ENCODE measurements around the gene STK17A. TPM values are rescaled to one million over a fixed set of nuclear protein-coding genes. Genes with fewer than 3 reads are reported as not detected.

Gene STK17A
- total and polyA plus RNA-seq, 2 donors (not counting 1 experiment from before 2014, with no cell fraction given), result 46.8 to 53.2 TPM

DNA sequence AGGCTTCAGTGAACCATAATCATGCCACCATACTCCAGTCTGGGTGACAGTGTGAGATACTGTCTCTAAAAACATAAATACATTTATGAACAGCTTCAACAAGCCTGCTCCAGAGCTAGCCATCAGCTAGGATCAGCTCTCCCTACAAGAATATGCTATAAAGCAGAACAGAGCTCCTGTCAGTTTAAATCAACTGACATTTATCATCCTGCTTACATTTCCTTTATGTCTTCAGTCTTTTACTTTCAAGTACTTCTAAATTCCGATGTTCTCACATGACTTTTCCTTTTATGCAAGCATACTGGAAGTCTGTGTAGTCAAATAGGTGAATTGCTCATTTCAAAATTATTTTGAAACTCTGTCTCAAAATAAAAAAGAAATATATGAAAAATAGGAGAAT is 81.8 kb downstream of the STK17A start:
- Histone ChIP-seq H3K36me3 (ENCODE audit: control insufficient read depth, insufficient read depth, low read length) (no peaks in the 10 kb centered on the region), H3K4me2 (ENCODE audit: extremely low read depth, insufficient read depth, low read length) (no peak overlapping the region), H3K9me3 (ENCODE audit: control insufficient read depth, insufficient read depth, low read depth, low read length) (no peaks in the 10 kb centered on the region), H3K4me3 (replicated peaks in 1 of 4; ENCODE audit: control extremely low read depth in 1 of 4, insufficient read depth in 1 of 4, low read depth in 3 of 4, low read length in 4 of 4) (no peak overlapping the region), H3K27ac (ENCODE audit: insufficient read depth, low read length) (no peak overlapping the region), H3K27me3 (ENCODE audit: control insufficient read depth, insufficient read depth, low read length) (no peaks in the 10 kb centered on the region), H3K79me2 (ENCODE audit: control insufficient read depth, insufficient read depth, low read length) (peaks cover 8% of the 10 kb centered on the region), H4K20me1 (ENCODE audit: control insufficient read depth, extremely low read depth, insufficient read depth, low read length) (no peaks in the 10 kb centered on the region), H2AFZ (ENCODE audit: low read length) (no peak overlapping the region), H3K4me1 (ENCODE audit: control insufficient read depth, extremely low read depth, insufficient read depth, low read length) (peaks cover 2% of the 10 kb centered on the region), H3K9ac (ENCODE audit: insufficient read depth, low read length) (no peak overlapping the region)
- TF ChIP-seq EZH2 (IDR thresholded peaks at IDR 0.05; ENCODE audit: low read length, missing control alignments), result no peak
- no peak for DNase-seq (ENCODE audit: low read depth in 2 of 2)

DNA sequence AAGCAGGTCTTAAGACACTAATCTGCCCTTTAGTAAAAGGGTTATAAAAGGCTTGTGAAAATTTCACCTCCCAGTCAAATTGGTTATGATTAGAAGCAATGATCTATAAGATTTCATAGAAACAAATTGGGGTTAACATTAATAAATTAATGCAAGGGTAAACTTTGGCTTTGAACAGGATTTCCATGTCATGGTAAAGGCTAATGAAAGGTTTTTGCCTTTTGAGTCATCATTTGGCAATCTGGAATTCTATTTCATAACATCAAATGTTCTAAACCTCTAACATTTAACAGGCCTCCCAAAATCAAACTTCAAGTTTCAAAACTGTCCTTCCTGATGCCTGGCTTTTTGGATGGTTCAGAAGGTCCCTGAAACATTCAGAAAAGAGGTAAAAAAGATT is 84.0 kb downstream of the STK17A start:
- Histone ChIP-seq H3K79me2 (ENCODE audit: control insufficient read depth, insufficient read depth, low read length) (peaks cover 18% of the 10 kb centered on the region), H3K27ac (ENCODE audit: insufficient read depth, low read length) (no peak overlapping the region)
- no peak for TF ChIP-seq EZH2 (IDR thresholded peaks at IDR 0.05; ENCODE audit: low read length, missing control alignments)
- TF ChIP-seq, protein P1, sequence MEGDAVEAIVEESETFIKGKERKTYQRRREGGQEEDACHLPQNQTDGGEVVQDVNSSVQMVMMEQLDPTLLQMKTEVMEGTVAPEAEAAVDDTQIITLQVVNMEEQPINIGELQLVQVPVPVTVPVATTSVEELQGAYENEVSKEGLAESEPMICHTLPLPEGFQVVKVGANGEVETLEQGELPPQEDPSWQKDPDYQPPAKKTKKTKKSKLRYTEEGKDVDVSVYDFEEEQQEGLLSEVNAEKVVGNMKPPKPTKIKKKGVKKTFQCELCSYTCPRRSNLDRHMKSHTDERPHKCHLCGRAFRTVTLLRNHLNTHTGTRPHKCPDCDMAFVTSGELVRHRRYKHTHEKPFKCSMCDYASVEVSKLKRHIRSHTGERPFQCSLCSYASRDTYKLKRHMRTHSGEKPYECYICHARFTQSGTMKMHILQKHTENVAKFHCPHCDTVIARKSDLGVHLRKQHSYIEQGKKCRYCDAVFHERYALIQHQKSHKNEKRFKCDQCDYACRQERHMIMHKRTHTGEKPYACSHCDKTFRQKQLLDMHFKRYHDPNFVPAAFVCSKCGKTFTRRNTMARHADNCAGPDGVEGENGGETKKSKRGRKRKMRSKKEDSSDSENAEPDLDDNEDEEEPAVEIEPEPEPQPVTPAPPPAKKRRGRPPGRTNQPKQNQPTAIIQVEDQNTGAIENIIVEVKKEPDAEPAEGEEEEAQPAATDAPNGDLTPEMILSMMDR (conservative IDR thresholded peaks at IDR 0.05 in 1 of 2, IDR thresholded peaks at IDR 0.05 in 1 of 2; ENCODE audit: low read depth in 1 of 2, low read length in 2 of 2), result no peak

DNA sequence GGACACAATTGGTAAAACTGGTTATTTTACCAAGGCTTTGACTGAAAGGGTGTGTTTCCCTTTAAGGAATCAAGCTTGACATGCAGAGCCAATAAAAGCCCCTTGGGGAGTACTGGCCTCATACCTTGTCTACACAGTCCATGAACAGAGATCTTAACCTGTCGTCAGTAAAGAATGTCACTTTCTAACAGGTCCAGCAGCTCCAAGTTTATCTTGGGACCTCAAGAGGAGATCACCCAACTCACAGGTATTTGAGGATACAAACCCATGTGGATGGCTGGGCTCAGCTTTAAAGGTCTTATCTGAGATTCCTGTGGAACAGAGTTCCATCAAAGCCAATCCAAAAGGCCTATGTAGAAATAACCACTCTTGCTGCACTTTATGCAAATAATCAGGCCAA is 85.1 kb downstream of the STK17A start:
- TF ChIP-seq EZH2 (IDR thresholded peaks at IDR 0.05; ENCODE audit: low read length, missing control alignments), result no peak
- TF ChIP-seq, protein P1 (conservative IDR thresholded peaks at IDR 0.05 in 1 of 2, IDR thresholded peaks at IDR 0.05 in 1 of 2; ENCODE audit: low read depth in 1 of 2, low read length in 2 of 2), result no peak
- Histone ChIP-seq H3K79me2 (ENCODE audit: control insufficient read depth, insufficient read depth, low read length) (peaks cover 21% of the 10 kb centered on the region), H3K4me1 (ENCODE audit: control insufficient read depth, extremely low read depth, insufficient read depth, low read length) (peaks cover 2% of the 10 kb centered on the region)

More for the DNA sequence above, 84.0 kb downstream of the STK17A start:
- Histone ChIP-seq H3K9ac (ENCODE audit: insufficient read depth, low read length) (no peak overlapping the region), H3K36me3 (ENCODE audit: control insufficient read depth, insufficient read depth, low read length) (no peaks in the 10 kb centered on the region), H3K4me1 (ENCODE audit: control insufficient read depth, extremely low read depth, insufficient read depth, low read length) (peaks cover 2% of the 10 kb centered on the region), H3K4me3 (replicated peaks in 1 of 4; ENCODE audit: control extremely low read depth in 1 of 4, insufficient read depth in 1 of 4, low read depth in 3 of 4, low read length in 4 of 4) (no peak overlapping the region), H3K9me3 (ENCODE audit: control insufficient read depth, insufficient read depth, low read depth, low read length) (no peaks in the 10 kb centered on the region), H4K20me1 (ENCODE audit: control insufficient read depth, extremely low read depth, insufficient read depth, low read length) (no peaks in the 10 kb centered on the region), H2AFZ (ENCODE audit: low read length) (no peak overlapping the region), H3K27me3 (ENCODE audit: control insufficient read depth, insufficient read depth, low read length) (no peaks in the 10 kb centered on the region), H3K4me2 (ENCODE audit: extremely low read depth, insufficient read depth, low read length) (no peak overlapping the region)
- DNase-seq (ENCODE audit: low read depth in 2 of 2), result peak; percentile 49 to 80

More for the DNA sequence above, 85.1 kb downstream of the STK17A start:
- H3K4me3 ChIP-seq (replicated peaks in 1 of 4; ENCODE audit: control extremely low read depth in 1 of 4, insufficient read depth in 1 of 4, low read depth in 3 of 4, low read length in 4 of 4), result no peak overlapping the region
- H3K9me3 ChIP-seq (ENCODE audit: control insufficient read depth, insufficient read depth, low read depth, low read length), result no peaks in the 10 kb centered on the region
- no peak overlapping the region for H3K4me2 ChIP-seq (ENCODE audit: extremely low read depth, insufficient read depth, low read length)
- H4K20me1 ChIP-seq (ENCODE audit: control insufficient read depth, extremely low read depth, insufficient read depth, low read length), result no peaks in the 10 kb centered on the region
- no peak overlapping the region for H3K9ac ChIP-seq (ENCODE audit: insufficient read depth, low read length)
- H3K27ac ChIP-seq (ENCODE audit: insufficient read depth, low read length), result no peak overlapping the region
- no peaks in the 10 kb centered on the region for H3K27me3 ChIP-seq (ENCODE audit: control insufficient read depth, insufficient read depth, low read length)
- DNase-seq (ENCODE audit: low read depth in 2 of 2), result no peak
- H2AFZ ChIP-seq (ENCODE audit: low read length), result no peak overlapping the region
- H3K36me3 ChIP-seq (ENCODE audit: control insufficient read depth, insufficient read depth, low read length), result no peaks in the 10 kb centered on the region
